DOHH2 (cell line): ENCODE results near the gene DCTN5.

Experiments used
- H3F3A ChIP-seq: fragments of 200-600 bp; sonication (generic), shearing (Covaris generic); 2 replicates; pipeline ENCODE4 v1.6.0; 2016; ENCODE audit warnings: antibody characterized with exemption, mild to moderate bottlenecking; ENCODE audit not compliant: control insufficient read depth, insufficient read depth
- H3K27ac ChIP-seq: fragments of 200-600 bp; sonication (generic); 2 replicates; pipeline ENCODE4 v1.5.1; 2014; ENCODE audit warnings: low read depth, mild to moderate bottlenecking, low read length, moderate library complexity
- H3K27me3 ChIP-seq: fragments of 200-600 bp; sonication (generic); 2 replicates; pipeline ENCODE4 v1.6.1; 2014; ENCODE audit warnings: mild to moderate bottlenecking, low read length, mixed read lengths; ENCODE audit not compliant: control insufficient read depth
- H3K36me3 ChIP-seq: fragments of 200-600 bp; sonication (generic); 2 replicates; pipeline ENCODE4 v1.6.1; 2014; ENCODE audit warnings: mild to moderate bottlenecking, low read length, moderate library complexity, mixed read lengths; ENCODE audit not compliant: control insufficient read depth
- H3K4me1 ChIP-seq: fragments of 200-600 bp; sonication (generic); 2 replicates; pipeline ENCODE4 v1.6.1; 2014; ENCODE audit warnings: mild to moderate bottlenecking, low read length, mixed read lengths; ENCODE audit not compliant: control insufficient read depth
- H3K4me2 ChIP-seq: fragments of 200-600 bp; sonication (generic); 2 replicates; pipeline ENCODE4 v1.6.0; 2014; ENCODE audit warnings: mild to moderate bottlenecking, low read length, moderate library complexity
- H3K4me3 ChIP-seq: fragments of 200-600 bp; sonication (generic); 2 replicates; pipeline ENCODE4 v1.5.1; 2014; ENCODE audit warnings: mild to moderate bottlenecking, low read length, mixed read lengths
- H3K79me2 ChIP-seq: fragments of 200-600 bp; sonication (generic); 2 replicates; pipeline ENCODE4 v1.6.1; 2014; ENCODE audit warnings: mild to moderate bottlenecking, low read length, mixed read lengths; ENCODE audit not compliant: control insufficient read depth
- H3K9me2 ChIP-seq: fragments of 200-600 bp; sonication (generic); replicated peaks from 2 replicates; pipeline ENCODE4 v1.6.1; 2014; ENCODE audit warnings: mild to moderate bottlenecking, low read length, mixed read lengths; ENCODE audit not compliant: control insufficient read depth
- H3K9me3 ChIP-seq: fragments of 200-600 bp; sonication (generic); 2 replicates; pipeline ENCODE4 v1.6.1; 2014; ENCODE audit warnings: antibody characterized with exemption, low read length, mixed read lengths; ENCODE audit not compliant: control insufficient read depth, insufficient read depth
- H4K20me1 ChIP-seq: fragments of 200-600 bp; sonication (generic); 2 replicates; pipeline ENCODE4 v1.6.0; 2014; ENCODE audit warnings: low read depth, mild to moderate bottlenecking, antibody characterized with exemption, low read length, moderate library complexity; ENCODE audit not compliant: control insufficient read depth, insufficient read depth
- EZH2phosphoT487 ChIP-seq: fragments of 200-600 bp; sonication (generic); IDR thresholded peaks from 2 replicates; pipeline ENCODE4 v1.6.1; 2017; ENCODE audit warnings: borderline replicate concordance, mild to moderate bottlenecking, antibody characterized with exemption, low read length, moderate library complexity, mixed read lengths
- TF ChIP-seq, protein P1 (sequence below): fragments of 200-600 bp; sonication (generic); IDR thresholded peaks from one replicate; pipeline ENCODE4 v1.5.1; 2014; ENCODE audit warnings: antibody characterized with exemption, mild to moderate bottlenecking, low read depth, low read length; ENCODE audit not compliant: poor library complexity, severe bottlenecking

DCTN5 gene

DNA sequence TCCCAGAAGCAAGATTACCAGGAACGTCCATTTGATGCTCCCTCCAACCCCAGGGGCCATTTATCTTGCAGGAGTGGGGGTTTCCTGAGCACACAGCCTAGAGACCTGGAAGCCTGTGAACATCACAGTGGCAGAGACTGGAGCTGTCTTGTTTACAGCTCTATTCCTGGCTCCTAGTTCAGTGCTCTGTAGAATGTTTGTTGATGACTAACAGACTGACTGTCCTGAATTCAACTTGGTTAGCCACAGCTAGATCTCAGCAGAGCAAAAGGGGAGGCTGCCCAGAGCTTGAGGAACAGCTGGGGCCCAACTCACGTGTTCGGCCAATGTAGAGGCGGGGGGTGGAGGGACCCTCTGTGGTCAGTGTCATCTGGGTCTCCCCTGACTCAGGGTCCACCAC, 65.2 kb downstream of the DCTN5 start:
- no peaks in the 10 kb centered on the region for H3K36me3 ChIP-seq
- TF ChIP-seq EZH2phosphoT487, result no peak
- TF ChIP-seq, protein P1, sequence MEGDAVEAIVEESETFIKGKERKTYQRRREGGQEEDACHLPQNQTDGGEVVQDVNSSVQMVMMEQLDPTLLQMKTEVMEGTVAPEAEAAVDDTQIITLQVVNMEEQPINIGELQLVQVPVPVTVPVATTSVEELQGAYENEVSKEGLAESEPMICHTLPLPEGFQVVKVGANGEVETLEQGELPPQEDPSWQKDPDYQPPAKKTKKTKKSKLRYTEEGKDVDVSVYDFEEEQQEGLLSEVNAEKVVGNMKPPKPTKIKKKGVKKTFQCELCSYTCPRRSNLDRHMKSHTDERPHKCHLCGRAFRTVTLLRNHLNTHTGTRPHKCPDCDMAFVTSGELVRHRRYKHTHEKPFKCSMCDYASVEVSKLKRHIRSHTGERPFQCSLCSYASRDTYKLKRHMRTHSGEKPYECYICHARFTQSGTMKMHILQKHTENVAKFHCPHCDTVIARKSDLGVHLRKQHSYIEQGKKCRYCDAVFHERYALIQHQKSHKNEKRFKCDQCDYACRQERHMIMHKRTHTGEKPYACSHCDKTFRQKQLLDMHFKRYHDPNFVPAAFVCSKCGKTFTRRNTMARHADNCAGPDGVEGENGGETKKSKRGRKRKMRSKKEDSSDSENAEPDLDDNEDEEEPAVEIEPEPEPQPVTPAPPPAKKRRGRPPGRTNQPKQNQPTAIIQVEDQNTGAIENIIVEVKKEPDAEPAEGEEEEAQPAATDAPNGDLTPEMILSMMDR, result no peak
- peaks cover 6% of the 10 kb centered on the region; the same call in 1 of the 2 replicates for H3K9me3 ChIP-seq

DNA sequence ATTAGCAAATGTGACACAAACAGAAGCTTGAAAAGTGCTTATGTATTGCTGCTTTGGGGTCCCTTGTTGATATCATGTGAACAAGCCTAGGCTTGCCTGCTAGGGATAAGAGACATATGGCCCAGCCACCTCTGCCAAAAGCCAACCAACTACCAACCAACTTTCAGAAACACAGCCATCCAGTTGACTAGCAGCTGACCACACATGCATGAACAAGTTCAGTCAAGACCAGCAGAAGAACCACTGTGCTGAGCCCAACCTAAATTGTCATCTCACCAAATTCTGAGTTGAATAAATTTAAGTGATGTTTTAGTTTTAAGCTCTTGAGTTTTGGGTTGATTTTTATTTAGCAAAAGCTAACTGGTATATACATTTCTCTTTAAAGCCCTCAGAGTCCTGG, 68.3 kb downstream of the DCTN5 start:
- H3K79me2 ChIP-seq, result no peaks in the 10 kb centered on the region
- no peaks in the 10 kb centered on the region for H3K4me1 ChIP-seq
- no peaks in the 10 kb centered on the region for H3F3A ChIP-seq
- H3K27me3 ChIP-seq, result no peaks in the 10 kb centered on the region
- TF ChIP-seq EZH2phosphoT487, result no peak
- TF ChIP-seq, protein P1, result no peak
- H3K4me2 ChIP-seq, result no peak overlapping the region
- no peaks in the 10 kb centered on the region for H3K9me2 ChIP-seq
- H3K9me3 ChIP-seq, result no peaks in the 10 kb centered on the region
- H3K27ac ChIP-seq, result no peak overlapping the region
- H3K36me3 ChIP-seq, result no peaks in the 10 kb centered on the region
- no peak overlapping the region for H3K4me3 ChIP-seq
- H4K20me1 ChIP-seq, result no peaks in the 10 kb centered on the region

More for the DNA sequence above, 65.2 kb downstream of the DCTN5 start:
- H3K4me1 ChIP-seq, result no peaks in the 10 kb centered on the region
- no peaks in the 10 kb centered on the region for H3K9me2 ChIP-seq
- H3K79me2 ChIP-seq, result no peaks in the 10 kb centered on the region
- H3F3A ChIP-seq, result no peaks in the 10 kb centered on the region
- peaks cover 4% of the 10 kb centered on the region; the same call in 1 of the 2 replicates for H3K27me3 ChIP-seq
- no peak overlapping the region for H3K4me2 ChIP-seq
- H4K20me1 ChIP-seq, result no peaks in the 10 kb centered on the region
- no peak overlapping the region for H3K4me3 ChIP-seq
- no peak overlapping the region for H3K27ac ChIP-seq

DNA sequence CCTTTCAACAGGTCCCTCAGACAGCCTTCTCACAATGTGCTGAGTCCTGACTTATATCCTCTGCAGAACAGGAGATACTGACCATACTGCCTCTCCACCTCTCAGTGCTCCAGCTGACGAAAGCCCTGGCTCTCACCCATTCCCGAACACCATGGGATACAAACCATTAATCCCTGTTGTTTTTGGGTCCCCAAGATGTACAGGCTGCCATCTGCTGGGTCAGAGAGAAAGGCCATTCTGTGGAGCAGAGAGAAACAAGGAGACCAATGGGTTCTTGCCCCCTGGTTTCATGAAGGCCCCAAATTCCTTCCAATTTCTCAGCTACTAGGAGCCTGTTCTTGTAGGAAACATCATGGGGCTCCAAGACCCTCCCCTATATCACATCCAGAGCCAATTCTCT, 68.7 kb downstream of the DCTN5 start:
- Histone ChIP-seq H3K27me3 (no peaks in the 10 kb centered on the region), H3K36me3 (no peaks in the 10 kb centered on the region), H3F3A (no peaks in the 10 kb centered on the region), H3K4me1 (no peaks in the 10 kb centered on the region), H3K4me2 (no peak overlapping the region), H3K9me3 (no peaks in the 10 kb centered on the region), H3K27ac (no peak overlapping the region), H4K20me1 (no peaks in the 10 kb centered on the region), H3K9me2 (no peaks in the 10 kb centered on the region), H3K4me3 (no peak overlapping the region), H3K79me2 (no peaks in the 10 kb centered on the region)
- TF ChIP-seq, protein P1, result no peak
- TF ChIP-seq EZH2phosphoT487, result no peak

- H3K4me1 ChIP-seq, result no peaks in the 10 kb centered on the region
- no peaks in the 10 kb centered on the region for H3K9me2 ChIP-seq
- no peak overlapping the region for H3K27ac ChIP-seq
- H3K9me3 ChIP-seq, result no peaks in the 10 kb centered on the region
- no peaks in the 10 kb centered on the region for H3K36me3 ChIP-seq
- no peaks in the 10 kb centered on the region for H3F3A ChIP-seq
- TF ChIP-seq, protein P1, result no peak
- no peak for TF ChIP-seq EZH2phosphoT487
- no peaks in the 10 kb centered on the region for H3K27me3 ChIP-seq
- H3K4me2 ChIP-seq, result no peak overlapping the region
- H4K20me1 ChIP-seq, result no peaks in the 10 kb centered on the region
- no peak overlapping the region for H3K4me3 ChIP-seq
- no peaks in the 10 kb centered on the region for H3K79me2 ChIP-seq
Measured at GRCh38 chr16:23710504-23710903, 69.2 kb downstream of the DCTN5 start.
